ENCODE results near the gene LMNA.

- TF ChIP-seq CTCF (IDR thresholded peaks at IDR 0.05) = no peak
- no peak for TF ChIP-seq POLR2A (IDR thresholded peaks at IDR 0.05)
Measured at GRCh38 chr1:156157506-156157905, 43.0 kb downstream of the LMNA start.
